HepG2 (cell line): ENCODE measurements around the gene MYBPC2.
A peak's percentile ranks its signal among the peaks of the same experiment; 100 is the strongest.

Source experiments
- CTCF ChIP-seq: sonication (generic); formaldehyde crosslinking; IDR thresholded peaks from 2 replicates; pipeline ENCODE4 v1.5.0; 2020; ENCODE audit warnings: mild to moderate bottlenecking, missing genetic modification reagents, moderate library complexity
- ELF4 ChIP-seq: sonication (generic); formaldehyde crosslinking; IDR thresholded peaks from 2 replicates; pipeline ENCODE4 v1.5.0; 2020; ENCODE audit warnings: missing genetic modification reagents, mild to moderate bottlenecking, moderate library complexity, borderline replicate concordance
- HBP1 ChIP-seq: IDR thresholded peaks from 2 replicates; pipeline ENCODE4 v1.6.1; 2016; ENCODE audit warnings: low read depth, control low read depth
- JUN ChIP-seq: sonication (generic); formaldehyde crosslinking; IDR thresholded peaks from 2 replicates; pipeline ENCODE4 v1.4.0; 2020; ENCODE audit warnings: mild to moderate bottlenecking, missing genetic modification reagents
- MTA1 ChIP-seq: sonication (generic); formaldehyde crosslinking; IDR thresholded peaks from 2 replicates; pipeline ENCODE4 v1.4.0; 2020; ENCODE audit warnings: missing genetic modification reagents, mild to moderate bottlenecking, borderline replicate concordance
- NFE2L2 ChIP-seq: fragments of 150-350 bp; IDR thresholded peaks from 2 replicates; pipeline ENCODE4 v1.6.1; 2014; ENCODE audit warnings: low read length
- NFYB ChIP-seq: sonication (generic); formaldehyde crosslinking; IDR thresholded peaks from 2 replicates; pipeline ENCODE4 v1.4.0; 2020; ENCODE audit warnings: missing genetic modification reagents
- PAWR ChIP-seq: sonication (generic); formaldehyde crosslinking; IDR thresholded peaks from 2 replicates; pipeline ENCODE4 v1.4.0; 2020; ENCODE audit warnings: missing genetic modification reagents, mild to moderate bottlenecking, borderline replicate concordance
- POLR2A ChIP-seq, 2 experiments: IDR thresholded peaks; 2 replicates each; pipeline ENCODE4 v1.6.1; 2011; ENCODE audit warnings: low read depth in 2 of 2, low read length in 2 of 2, mild to moderate bottlenecking in 1 of 2, moderate library complexity in 1 of 2; ENCODE audit not compliant: insufficient read depth in 1 of 2
- SIN3A ChIP-seq: IDR thresholded peaks from 2 replicates; pipeline ENCODE4 v1.6.1; 2011; ENCODE audit warnings: low read depth, mild to moderate bottlenecking, control low read depth, low read length, borderline replicate concordance
- SP4 ChIP-seq: sonication (generic); formaldehyde crosslinking; IDR thresholded peaks from 2 replicates; pipeline ENCODE4 v1.8.1; 2023; ENCODE audit warnings: mild to moderate bottlenecking, missing genetic modification reagents
- ZNF792 ChIP-seq: IDR thresholded peaks from 2 replicates; pipeline ENCODE4 v1.6.1; 2016

- peak; percentile 92 for TF ChIP-seq CTCF (CRISPR knock-in tag)
- TF ChIP-seq JUN = no peak
- no peak for TF ChIP-seq ZNF792 (CRISPR knock-in tag)
- no peak for TF ChIP-seq NFE2L2
- TF ChIP-seq MTA1 (CRISPR knock-in tag) = no peak
- no peak for TF ChIP-seq HBP1 (CRISPR knock-in tag)
- TF ChIP-seq PAWR (CRISPR knock-in tag) = no peak
- no peak for TF ChIP-seq SIN3A
- TF ChIP-seq ELF4 (CRISPR knock-in tag) = no peak
- TF ChIP-seq SP4 (CRISPR knock-in tag) = no peak
- no peak for TF ChIP-seq POLR2A (IDR thresholded peaks at IDR 0.05; ENCODE audit: insufficient read depth in 1 of 2, low read depth in 2 of 2, low read length in 2 of 2)
- TF ChIP-seq NFYB = no peak
These were observed 46.4 kb downstream of the MYBPC2 start for GRCh38 chr19:50478901-50479715.
